Adrenal gland (tissue), 5 donors: ENCODE results near the gene RPS6KA4.

Experiments used
- CTCF ChIP-seq, 6 experiments: fragments of 450-650 bp in 4 of 6; fragments of 200-600 bp in 2 of 6; sonication (generic) in 1 of 6; IDR thresholded peaks; 1 replicate in 5 of 6; 2 replicates in 1 of 6; pipeline versions ENCODE4 v1.5.1 to v1.8.0; 2016 to 2021; ENCODE audit warnings: antibody characterized with exemption in 6 of 6, mild to moderate bottlenecking in 2 of 6, moderate library complexity in 1 of 6
- POLR2A ChIP-seq, 2 donors: fragments of 450-650 bp; IDR thresholded peaks; one replicate each; pipeline ENCODE4 v1.6.1; 2017; ENCODE audit warnings: antibody characterized with exemption in 2 of 2, mild to moderate bottlenecking in 2 of 2, moderate library complexity in 1 of 2
- donor health status: DM: no; HTN: no; CAD: no.

- TF ChIP-seq POLR2A (IDR thresholded peaks at IDR 0.05) (no peak), CTCF (IDR thresholded peaks at IDR 0.05) (no peak)
Observed at GRCh38 chr11:64373598-64373974, 14.6 kb downstream of the RPS6KA4 start.
